ENCODE data around the gene PRPH2.

DNA sequence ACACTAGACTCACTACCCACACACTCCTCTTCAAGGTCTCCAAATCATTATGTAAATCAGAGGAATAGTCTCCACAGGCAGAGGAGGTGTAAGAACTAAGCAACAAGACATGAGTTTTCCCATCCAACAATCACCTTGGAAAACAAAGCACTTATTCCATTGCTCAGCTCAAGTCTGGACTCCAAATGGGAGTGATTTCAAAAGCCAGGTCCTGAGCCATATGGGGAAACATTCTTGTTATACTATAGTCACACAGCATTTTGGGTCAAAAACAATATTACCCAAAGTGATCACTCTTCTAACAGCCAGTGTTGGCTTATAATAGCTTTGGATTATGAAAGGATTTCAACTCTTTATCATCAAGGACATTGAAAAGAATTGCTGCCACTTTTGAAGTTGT lies 3.6 kb upstream of the PRPH2 start:
- TF ChIP-seq, protein P1, sequence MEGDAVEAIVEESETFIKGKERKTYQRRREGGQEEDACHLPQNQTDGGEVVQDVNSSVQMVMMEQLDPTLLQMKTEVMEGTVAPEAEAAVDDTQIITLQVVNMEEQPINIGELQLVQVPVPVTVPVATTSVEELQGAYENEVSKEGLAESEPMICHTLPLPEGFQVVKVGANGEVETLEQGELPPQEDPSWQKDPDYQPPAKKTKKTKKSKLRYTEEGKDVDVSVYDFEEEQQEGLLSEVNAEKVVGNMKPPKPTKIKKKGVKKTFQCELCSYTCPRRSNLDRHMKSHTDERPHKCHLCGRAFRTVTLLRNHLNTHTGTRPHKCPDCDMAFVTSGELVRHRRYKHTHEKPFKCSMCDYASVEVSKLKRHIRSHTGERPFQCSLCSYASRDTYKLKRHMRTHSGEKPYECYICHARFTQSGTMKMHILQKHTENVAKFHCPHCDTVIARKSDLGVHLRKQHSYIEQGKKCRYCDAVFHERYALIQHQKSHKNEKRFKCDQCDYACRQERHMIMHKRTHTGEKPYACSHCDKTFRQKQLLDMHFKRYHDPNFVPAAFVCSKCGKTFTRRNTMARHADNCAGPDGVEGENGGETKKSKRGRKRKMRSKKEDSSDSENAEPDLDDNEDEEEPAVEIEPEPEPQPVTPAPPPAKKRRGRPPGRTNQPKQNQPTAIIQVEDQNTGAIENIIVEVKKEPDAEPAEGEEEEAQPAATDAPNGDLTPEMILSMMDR (IDR thresholded peaks at IDR 0.05): no peak
- TF ChIP-seq EZH2 (IDR thresholded peaks at IDR 0.05; ENCODE audit: borderline replicate concordance, insufficient read depth, low read depth, low read length, poor library complexity, severe bottlenecking): no peak

All from B cell (primary cell).